ENCODE measurements around the gene HDDC3.

HDDC3 gene

GRCh38 chr15:90881181-90881977, 51.0 kb downstream of the HDDC3 start:
- no peak for TF ChIP-seq CTCF (IDR thresholded peaks at IDR 0.05)

GRCh38 chr15:90880381-90881145, 51.8 kb downstream of the HDDC3 start:
- TF ChIP-seq CTCF (IDR thresholded peaks at IDR 0.05), result no peak

Measured in LNCAP (cell line).